HG03280 (cell line): Measurements from ENCODE around the gene PRKCE.
"Not testable (repeated sequence)": the region's sequence is repeated elsewhere in the genome, so short reads cannot be mapped to it uniquely, and the experiment has no call there.

Source experiments
- ATAC-seq: cut with Tn5 transposase; IDR thresholded peaks from one replicate; pipeline ENCODE4 v1.9.1; 2021; ENCODE audit warnings: mild to moderate bottlenecking, moderate library complexity; ENCODE audit not compliant: unreplicated experiment

PRKCE gene

DNA sequence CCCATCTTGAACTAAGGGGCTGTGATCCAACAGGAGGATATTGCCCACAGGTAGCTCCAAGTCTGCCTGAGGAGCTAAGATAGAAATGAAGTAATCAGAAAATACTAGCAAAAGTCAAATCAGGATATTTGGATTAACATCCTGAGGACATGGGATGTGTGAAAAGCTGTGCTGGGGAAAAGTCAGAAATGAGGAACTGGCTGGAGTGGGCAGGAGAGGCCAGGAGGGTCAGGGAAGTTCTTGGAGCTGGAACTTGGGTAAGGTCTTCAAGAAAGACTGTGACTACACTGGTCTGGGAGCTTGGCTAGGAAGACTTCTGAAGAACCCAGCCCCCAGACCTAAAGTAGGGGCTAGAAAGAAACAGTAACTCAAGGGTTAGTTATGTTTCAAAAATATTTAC, 250.9 kb downstream of the PRKCE start:
- no peak for ATAC-seq

- no peak for ATAC-seq
Observed at GRCh38 chr2:45902781-45903375, 251.4 kb downstream of the PRKCE start.

GRCh38 chr2:45904267-45904945, 252.9 kb downstream of the PRKCE start:
- ATAC-seq: no peak

DNA sequence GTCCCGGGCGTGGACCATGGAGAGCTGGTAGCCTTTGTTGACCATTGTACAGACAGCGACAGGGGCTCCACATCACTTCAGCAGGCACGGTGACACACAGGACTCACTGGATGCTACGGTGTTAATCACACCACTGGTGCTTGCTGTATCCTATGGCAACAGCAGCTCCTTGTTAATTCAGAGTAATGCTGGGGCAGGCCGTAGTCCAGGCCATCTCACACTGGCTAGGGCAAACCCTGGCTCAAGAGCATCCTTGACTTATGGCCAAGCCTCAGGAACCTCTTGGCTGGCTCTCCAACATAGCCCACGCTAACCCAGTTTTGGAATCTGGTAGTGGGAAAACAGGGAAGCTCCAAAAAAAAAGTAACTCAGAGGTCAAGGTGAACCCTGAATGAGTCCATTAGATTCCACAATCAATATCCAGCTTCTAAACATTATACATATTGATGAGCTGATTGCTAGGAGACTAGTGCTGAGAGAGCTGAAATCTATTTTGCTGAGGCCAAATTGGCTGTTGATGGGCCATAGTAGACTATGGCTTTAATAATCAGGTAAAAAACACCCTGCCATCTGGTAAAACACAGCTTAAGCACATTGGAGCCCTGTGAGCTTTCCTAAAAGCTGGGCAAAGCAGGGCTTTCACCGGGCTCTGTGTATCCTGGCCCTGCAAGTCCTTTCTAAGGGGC, 253.6 kb downstream of the PRKCE start:
- ATAC-seq: no peak

- ATAC-seq: no peak
Observed at GRCh38 chr2:45905632-45905958, 254.1 kb downstream of the PRKCE start.

- no peak for ATAC-seq
Observed at GRCh38 chr2:45907592-45907991, 256.1 kb downstream of the PRKCE start.

DNA sequence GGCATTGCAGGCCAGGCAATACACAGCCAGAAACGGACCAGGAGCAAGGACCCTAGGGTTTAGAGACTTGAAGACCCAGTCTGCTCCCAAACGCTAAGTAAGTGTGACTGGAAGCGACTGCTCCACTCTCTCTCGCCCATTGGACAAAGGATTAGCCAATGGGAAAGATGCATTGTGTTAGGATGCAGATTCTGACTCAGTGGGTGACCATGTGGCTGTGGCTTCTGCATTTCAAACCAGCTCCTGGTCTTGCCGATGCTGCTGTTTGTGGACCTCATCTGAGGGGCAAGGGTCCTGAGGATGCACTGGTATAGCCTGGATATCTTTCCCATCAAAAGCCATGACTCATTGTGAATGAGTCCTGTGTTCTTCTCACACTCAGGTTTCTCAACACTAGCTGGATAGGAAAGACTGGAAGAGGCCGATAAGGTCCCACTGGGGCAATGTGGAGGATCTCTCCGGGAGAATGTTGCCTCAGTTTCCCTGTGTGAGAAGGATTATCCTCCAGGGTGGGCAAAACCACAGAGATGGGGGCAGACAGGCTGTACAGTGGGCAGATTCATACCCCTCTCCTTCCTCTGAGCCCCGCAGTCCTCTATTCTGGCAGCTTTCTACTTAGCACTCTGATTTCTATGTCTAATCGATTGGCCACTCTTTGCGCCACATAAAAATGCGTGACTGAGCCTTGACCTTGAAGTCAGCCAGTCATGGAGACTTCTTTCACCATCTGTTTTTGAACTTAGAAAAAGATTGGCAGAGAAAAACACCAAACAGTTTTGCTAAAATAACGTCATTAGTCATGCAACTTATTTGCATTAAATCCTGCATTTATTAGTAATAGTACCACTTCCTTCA, 257.1 kb downstream of the PRKCE start:
- ATAC-seq: no peak

DNA sequence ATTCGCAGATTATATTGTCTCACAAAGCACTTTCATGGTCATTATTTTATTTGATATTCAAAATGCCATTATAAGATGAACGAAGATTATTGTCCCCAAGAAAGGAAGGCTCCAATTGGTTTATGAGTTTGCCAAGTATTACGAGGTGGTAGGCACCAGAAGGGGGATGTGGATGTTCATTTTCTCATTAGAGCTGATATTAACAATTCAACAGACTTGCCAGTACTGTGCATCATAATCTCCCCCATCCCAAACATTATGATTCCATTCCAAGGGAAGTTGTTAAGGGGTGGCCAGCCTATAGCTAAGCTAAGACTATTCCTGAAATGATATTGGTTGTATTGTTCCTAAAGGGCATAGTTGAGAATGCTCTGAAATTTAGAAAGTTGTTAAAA, 257.7 kb downstream of the PRKCE start:
- ATAC-seq: no peak

GRCh38 chr2:45909677-45910191, 258.3 kb downstream of the PRKCE start:
- ATAC-seq: peak; percentile 72

- no peak for ATAC-seq
Observed at GRCh38 chr2:45910473-45911060, 259.1 kb downstream of the PRKCE start.

GRCh38 chr2:45911538-45911937, 260.1 kb downstream of the PRKCE start:
- no peak for ATAC-seq

DNA sequence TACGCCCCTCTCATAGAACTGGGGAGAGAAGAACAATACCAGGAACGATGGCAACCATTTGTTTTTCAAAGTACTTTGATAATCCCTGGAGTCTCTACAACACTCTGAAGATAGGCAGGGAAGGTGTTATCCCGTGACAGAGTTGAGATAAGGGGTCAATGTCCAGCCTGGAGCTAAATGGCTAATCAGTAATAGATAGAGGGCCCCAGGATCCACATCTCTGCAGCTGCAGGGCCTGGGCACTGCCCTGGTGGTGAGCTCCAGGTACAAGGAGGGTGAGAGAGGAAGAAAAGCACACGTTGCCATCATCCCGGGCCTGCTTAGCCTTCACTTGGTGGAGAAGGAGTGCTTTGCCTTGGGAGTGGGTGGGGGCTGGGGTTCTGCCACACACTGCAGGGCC, 260.6 kb downstream of the PRKCE start:
- no peak for ATAC-seq

- ATAC-seq: no peak
Observed at GRCh38 chr2:45913539-45913938, 262.1 kb downstream of the PRKCE start.

DNA sequence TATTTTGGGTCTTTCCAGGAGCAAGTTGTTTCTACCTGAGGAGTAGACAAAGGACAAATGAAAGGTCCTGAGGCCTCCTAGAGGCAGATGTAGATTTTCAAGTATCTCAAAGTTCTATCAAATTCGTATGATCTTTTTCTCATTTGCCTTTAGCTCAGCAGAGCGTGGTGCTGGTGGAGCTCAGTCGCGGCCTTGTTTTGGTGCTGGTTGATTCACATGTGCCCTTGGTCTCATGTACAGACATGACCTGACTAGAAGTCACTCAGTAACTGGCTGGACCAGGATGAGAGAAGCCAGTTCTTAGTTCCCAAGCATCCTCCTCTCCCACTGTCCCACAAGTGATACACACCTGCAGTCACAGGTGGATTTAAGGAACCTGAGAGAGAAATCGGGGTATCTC, 264.0 kb downstream of the PRKCE start:
- ATAC-seq: no peak

DNA sequence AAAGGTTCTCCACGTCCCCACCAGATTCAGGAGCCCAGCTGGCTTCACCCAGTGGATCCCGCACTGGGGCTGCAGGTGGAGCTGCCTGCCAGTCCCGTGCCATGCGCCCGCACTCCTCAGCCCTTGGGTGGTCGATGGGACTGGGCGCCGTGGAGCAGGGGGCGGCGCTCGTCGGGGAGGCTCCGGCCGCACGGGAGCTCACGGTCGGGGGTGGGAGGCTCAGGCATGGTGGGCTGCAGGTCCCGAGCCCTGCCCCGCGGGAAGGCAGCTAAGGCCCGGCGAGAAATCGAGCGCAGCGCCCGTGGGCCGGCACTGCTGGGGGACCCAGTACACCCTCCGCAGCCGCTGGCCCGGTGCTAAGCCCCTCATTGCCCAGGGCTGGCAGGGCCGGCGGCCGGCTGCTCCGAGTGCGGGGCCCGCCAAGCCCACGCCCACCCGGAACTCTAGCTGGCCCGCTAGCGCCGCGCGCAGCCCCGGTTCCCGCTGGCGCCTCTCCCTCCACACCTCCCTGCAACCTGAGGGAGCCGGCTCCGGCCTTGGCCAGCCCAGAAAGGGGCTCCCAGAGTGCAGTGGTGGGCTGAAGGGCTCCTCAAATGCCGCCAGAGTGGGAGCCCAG, 266.2 kb downstream of the PRKCE start:
- ATAC-seq: not testable (repeated sequence)

DNA sequence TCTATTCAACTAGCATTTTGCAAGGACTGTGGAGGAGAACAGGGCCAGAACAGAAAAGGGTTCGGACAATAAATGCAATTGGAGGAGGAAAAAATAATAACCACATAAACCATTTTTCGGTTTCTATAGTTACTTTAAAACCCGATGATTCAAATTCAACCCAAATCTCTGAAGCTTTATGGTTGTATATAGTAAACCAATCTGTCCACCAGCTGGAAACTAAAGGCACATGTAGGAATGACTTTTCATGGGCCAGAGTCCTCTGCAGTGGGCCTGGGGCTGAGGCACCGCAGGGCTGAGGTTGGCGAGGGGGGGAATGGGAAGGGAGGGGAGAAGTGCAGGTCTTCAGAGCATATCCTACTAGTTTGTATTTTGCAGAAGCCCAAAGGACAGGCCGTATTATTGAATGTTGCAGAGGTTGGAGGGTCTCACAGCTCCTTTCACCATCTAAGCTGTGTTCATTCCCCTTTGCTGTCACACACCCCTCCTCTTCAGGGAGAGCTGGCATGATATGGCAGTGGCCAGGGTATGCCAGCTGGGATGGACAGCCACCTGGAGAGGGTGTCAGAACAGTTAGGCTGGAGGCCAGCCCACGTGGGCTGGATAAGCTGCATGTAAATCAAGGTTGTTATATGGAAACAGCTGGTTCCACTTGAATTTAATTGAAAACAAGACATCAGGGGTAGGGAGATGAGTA, 267.1 kb downstream of the PRKCE start:
- no peak for ATAC-seq

GRCh38 chr2:45919160-45919650, 267.7 kb downstream of the PRKCE start:
- no peak for ATAC-seq

DNA sequence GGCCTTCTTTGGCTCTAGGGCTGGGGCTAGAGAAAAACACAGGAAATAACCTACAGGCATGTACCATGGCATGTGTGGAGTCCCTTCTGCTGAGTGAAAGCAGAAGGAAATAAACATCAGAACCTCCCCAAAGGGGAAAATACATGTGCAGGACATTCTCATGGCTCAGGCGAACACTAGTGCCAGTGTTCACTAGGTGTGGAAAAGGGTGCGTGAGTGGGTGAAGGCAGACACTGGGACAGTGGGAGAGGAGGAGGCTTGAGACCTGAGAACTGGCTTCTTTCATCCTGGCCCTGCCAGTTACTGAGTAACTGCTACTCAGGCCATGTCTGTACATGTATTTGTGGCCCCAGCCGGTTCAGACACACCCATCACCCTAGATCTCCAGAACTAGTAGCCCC, 268.2 kb downstream of the PRKCE start:
- ATAC-seq: no peak

DNA sequence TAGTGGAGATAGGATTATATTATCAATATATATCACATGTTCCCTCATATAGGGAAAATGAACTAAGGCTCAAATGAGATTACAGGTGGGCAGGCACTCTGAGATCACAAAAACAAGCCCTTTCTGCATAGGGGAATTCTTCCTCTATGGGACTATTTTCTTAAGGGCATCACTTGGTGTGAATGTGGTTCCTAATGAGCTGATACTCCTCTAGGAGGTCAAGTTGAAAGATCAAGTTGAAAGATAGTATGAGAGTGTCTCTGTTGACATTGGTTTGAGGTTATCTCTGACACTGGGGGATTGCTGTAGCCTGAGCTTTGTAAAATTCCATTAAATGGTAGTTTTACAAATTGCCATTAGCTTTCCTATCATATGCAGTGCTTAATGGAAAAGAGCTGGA, 270.4 kb downstream of the PRKCE start:
- no peak for ATAC-seq

DNA sequence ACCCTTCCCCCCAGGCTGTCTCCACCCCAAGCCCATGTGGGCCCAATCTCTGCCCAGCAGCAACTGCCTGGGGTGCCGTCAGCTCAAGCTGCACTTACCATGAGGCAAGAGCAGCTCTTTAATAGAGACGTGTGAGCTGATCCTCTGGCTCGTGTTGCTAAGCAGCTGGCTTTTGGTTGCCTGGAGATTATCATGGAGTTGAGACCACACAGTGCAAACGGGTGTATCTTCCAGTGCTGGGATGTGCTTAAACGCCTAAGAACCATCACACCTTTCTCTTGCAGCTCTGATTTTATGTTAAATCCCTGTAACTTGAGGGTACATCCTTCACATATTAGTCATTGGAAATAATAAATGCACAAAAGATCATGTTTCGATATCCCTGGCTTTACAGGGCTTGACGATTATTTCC, 271.1 kb downstream of the PRKCE start:
- no peak for ATAC-seq
